ENCODE measurements around the gene DAPP1.

DAPP1 gene

DNA sequence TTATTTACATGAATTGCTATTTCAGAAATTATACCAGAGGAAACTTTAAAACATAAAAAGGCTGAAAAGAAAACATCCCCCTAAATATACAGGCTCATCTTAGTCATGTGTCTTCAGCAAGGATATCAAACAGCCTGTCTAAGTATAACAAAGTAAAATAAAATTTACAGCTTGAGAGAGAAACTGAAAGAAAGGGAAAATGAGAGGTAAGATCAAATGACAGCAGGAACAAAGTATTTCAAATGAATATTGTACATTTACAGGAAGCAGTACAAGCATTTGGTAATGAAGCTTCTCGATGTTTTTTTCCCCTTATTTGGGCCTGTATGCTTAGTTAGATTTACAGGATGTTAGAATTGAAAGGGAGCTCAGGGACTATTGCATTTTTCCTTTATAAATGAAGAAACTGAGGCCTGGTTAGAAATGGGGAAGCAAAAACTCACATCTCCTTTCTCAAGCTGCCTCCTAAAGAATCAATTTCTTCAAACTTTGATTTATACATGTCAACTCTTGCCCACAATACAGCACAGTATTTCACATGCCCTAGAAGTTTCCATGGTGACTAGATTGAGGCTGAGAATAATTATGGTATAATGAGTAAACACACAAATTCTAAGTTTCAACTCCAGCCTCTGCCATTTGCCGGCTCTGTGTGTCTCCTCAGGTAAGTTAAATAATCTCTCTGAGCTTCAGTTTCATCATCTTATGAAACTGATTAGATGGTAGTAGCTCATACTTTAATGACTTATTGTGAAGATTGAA lies 29.3 kb downstream of the DAPP1 start:
- DNase-seq (ENCODE audit: low spot score): no peak

DNA sequence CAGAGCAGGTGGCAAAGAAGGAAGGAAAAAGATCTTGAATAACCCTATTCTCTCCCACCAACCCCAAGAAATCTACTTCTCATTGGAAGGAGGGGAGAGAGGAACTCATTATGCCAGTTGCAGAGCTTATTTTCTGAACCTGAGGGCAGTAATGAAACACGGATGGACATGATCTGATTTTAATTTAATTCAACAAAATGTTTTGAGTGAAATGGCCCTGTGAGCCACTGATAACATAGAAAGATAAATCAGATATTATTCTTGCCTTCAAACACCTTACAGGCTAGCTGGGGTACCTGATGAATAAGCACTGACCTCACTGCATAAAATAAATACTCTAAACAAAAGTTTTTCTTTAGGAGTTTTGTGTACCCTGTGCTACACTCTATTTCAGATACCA lies 30.3 kb downstream of the DAPP1 start:
- no peak for DNase-seq (ENCODE audit: low spot score)
- in situ Hi-C loops (cut with MboI; ENCODE audit: low sequenced_read_pairs, unreplicated experiment): no loop called here
- TF ChIP-seq, protein P1, sequence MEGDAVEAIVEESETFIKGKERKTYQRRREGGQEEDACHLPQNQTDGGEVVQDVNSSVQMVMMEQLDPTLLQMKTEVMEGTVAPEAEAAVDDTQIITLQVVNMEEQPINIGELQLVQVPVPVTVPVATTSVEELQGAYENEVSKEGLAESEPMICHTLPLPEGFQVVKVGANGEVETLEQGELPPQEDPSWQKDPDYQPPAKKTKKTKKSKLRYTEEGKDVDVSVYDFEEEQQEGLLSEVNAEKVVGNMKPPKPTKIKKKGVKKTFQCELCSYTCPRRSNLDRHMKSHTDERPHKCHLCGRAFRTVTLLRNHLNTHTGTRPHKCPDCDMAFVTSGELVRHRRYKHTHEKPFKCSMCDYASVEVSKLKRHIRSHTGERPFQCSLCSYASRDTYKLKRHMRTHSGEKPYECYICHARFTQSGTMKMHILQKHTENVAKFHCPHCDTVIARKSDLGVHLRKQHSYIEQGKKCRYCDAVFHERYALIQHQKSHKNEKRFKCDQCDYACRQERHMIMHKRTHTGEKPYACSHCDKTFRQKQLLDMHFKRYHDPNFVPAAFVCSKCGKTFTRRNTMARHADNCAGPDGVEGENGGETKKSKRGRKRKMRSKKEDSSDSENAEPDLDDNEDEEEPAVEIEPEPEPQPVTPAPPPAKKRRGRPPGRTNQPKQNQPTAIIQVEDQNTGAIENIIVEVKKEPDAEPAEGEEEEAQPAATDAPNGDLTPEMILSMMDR (IDR thresholded peaks at IDR 0.05; ENCODE audit: borderline replicate concordance, control extremely low read depth, extremely low read depth, insufficient read depth, missing control alignments): no peak

More for the DNA sequence above, 29.3 kb downstream of the DAPP1 start:
- TF ChIP-seq, protein P1 (IDR thresholded peaks at IDR 0.05; ENCODE audit: borderline replicate concordance, control extremely low read depth, extremely low read depth, insufficient read depth, missing control alignments): no peak
- in situ Hi-C loops (cut with MboI; ENCODE audit: low sequenced_read_pairs, unreplicated experiment): no loop called here

DNA sequence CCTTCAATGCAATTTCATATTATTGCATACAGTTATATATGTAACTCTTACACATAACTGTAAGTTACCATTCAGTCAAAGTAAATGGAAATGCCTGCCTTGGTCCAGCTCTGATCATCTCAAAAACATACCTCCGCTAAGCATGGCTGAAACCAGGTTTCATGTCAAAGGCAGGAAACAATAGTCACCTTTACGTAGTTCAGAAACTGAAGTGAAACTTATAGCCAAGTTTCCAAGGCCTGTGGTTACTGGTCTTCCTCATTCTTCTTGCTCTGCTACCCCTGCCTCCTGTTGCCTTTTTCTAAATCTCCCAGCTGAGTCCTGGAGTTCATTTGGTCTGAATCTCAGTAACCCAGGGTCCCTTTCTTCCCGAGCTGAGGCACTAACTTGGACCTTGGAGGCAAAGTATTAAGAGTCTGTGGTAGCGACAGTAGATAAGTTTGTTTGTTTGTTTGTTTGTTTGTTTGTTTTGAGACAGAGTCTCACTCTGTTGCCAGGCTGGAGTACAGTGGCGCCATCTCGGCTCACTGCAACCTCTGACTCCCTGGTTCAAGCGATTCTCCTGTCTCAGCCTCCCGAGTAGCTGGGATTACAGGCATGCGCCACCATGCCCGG lies 30.8 kb downstream of the DAPP1 start:
- TF ChIP-seq, protein P1 (IDR thresholded peaks at IDR 0.05; ENCODE audit: borderline replicate concordance, control extremely low read depth, extremely low read depth, insufficient read depth, missing control alignments): no peak
- peak; percentile 48 for DNase-seq (ENCODE audit: low spot score)
- in situ Hi-C loops (cut with MboI; ENCODE audit: low sequenced_read_pairs, unreplicated experiment): no loop called here

DNA sequence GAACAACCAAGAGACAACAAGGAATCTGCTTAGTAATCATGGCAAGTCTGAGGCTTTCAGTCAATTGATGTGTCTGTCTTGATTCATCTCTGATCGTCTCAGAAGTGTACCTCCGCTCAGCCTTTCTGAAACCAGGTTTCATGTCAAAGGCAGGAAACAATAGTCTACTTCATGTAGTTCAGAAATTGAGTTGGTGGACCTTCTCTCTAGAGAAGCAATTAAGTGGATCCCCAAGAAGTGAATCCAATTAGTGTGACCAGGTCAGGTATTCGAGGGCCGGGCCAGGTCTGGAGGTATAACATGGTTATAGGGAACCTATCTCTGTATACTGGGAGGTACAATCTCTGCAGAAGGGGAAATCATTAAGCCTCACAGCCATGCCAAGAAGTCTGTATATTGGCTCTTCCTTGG lies 32.0 kb downstream of the DAPP1 start:
- DNase-seq (ENCODE audit: low spot score): peak; percentile 44
- TF ChIP-seq, protein P1 (IDR thresholded peaks at IDR 0.05; ENCODE audit: borderline replicate concordance, control extremely low read depth, extremely low read depth, insufficient read depth, missing control alignments): no peak
- in situ Hi-C loops (cut with MboI; ENCODE audit: low sequenced_read_pairs, unreplicated experiment): no loop called here

DNA sequence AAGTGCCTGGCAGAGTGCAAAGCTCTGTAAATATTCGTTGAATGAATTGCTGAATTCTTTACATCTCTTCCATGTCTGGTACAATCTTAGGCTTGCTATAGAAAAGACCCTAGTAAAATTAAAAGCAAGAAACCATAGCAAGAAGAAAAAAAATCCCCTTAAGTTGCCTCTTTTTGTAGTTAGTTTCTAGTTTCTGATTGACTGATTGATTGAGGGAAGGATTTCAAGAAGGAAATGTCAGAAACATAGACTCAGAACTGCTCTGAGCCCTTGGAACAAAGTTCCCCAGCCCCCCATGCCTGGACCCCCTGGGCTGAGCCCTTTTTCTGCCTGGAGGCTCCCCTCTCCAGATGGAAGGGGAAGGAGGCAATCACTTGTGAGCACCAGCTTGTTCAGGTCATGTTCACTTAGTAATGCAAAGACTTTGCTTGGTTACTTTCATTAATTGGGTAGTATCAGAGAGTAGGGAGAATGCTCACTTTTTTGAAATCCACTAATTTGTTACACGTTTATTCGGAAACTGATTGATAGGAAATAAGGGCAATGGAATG lies 35.6 kb downstream of the DAPP1 start:
- no peak for DNase-seq (ENCODE audit: low spot score)
- in situ Hi-C loops (cut with MboI; ENCODE audit: low sequenced_read_pairs, unreplicated experiment): no loop called here
- TF ChIP-seq, protein P1 (IDR thresholded peaks at IDR 0.05; ENCODE audit: borderline replicate concordance, control extremely low read depth, extremely low read depth, insufficient read depth, missing control alignments): no peak

DNA sequence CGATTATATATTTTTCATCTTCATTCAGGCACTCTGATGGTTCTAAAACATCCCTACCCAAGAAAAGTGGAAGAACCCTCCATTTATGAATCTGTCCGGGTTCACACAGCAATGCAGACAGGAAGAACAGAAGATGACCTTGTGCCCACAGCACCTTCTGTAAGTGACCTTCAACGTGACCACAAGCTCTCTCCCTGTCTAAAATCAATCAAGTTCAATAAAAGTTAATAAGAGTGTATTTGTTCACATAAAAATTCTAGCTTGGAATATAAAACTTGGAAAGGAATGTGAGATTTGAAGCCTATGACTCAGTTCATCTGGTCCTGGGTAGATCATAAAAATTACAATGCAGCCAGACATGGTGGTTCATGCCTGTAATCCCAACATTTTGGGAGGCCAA lies 36.6 kb downstream of the DAPP1 start:
- TF ChIP-seq, protein P1 (IDR thresholded peaks at IDR 0.05; ENCODE audit: borderline replicate concordance, control extremely low read depth, extremely low read depth, insufficient read depth, missing control alignments): no peak
- in situ Hi-C loops (cut with MboI; ENCODE audit: low sequenced_read_pairs, unreplicated experiment): no loop called here
- no peak for DNase-seq (ENCODE audit: low spot score)
